B cell (primary cell): Measurements from ENCODE around the gene TPI1. TPM values are rescaled to one million over a fixed set of nuclear protein-coding genes. Genes with fewer than 3 reads are reported as not detected.
"Not testable (repeated sequence)": the region's sequence is repeated elsewhere in the genome, so short reads cannot be mapped to it uniquely, and the experiment has no call there.

Experiments
- ATAC-seq: fragments of 200-7000 bp; cut with Tn5 transposase; one replicate; pipeline ENCODE4 v1.10.0; 2021; ENCODE audit warnings: low read depth, mild to moderate bottlenecking, moderate number of reproducible peaks, moderate library complexity
- CTCF ChIA-PET: fragments of 350-600 bp; sonication (Branson Sonifier 250); formaldehyde crosslinking; loops from one replicate; lab custom pipeline; 2021; ENCODE audit warnings: antibody characterized with exemption, inconsistent platforms; lab: Charles Lee
- POLR2A ChIA-PET: fragments of 350-600 bp; sonication (Branson Sonifier 250); formaldehyde crosslinking; loops from one replicate; lab custom pipeline; 2021; ENCODE audit warnings: antibody characterized with exemption; lab: Charles Lee
- DNase-seq: peaks from one replicate; pipeline ENCODE4 v3.0.0; 2013
- H2AFZ ChIP-seq: 2 replicates; pipeline ENCODE4 v1.6.1; 2012; ENCODE audit warnings: mild to moderate bottlenecking, low read depth, low read length; ENCODE audit not compliant: insufficient read depth, poor library complexity, severe bottlenecking
- H3K27ac ChIP-seq, 2 donors: 1 replicate in 1 of 2; 2 replicates in 1 of 2; pipeline ENCODE4 v1.5.1; 2012 to 2013; ENCODE audit warnings: low read length in 2 of 2, mild to moderate bottlenecking in 2 of 2, moderate library complexity in 1 of 2
- H3K27me3 ChIP-seq, 4 experiments: fragments of 200-600 bp in 1 of 4; sonication (generic) in 1 of 4; replicated peaks in 1 of 4; 1 replicate in 2 of 4; 2 replicates in 2 of 4; pipeline versions ENCODE4 v1.6.1 to v1.7.0; 2013 to 2016; ENCODE audit warnings: low read length in 3 of 4, mild to moderate bottlenecking in 2 of 4, mixed read lengths in 1 of 4, moderate library complexity in 1 of 4; ENCODE audit not compliant: insufficient read depth in 4 of 4, control insufficient read depth in 3 of 4; ENCODE audit errors: control extremely low read depth in 1 of 4
- H3K36me3 ChIP-seq, 2 experiments: replicated peaks in 1 of 2; 1 replicate in 1 of 2; 2 replicates in 1 of 2; pipeline versions ENCODE4 v1.6.1 to v1.7.1; 2013; ENCODE audit warnings: low read length in 1 of 2; ENCODE audit not compliant: insufficient read depth in 2 of 2, control insufficient read depth in 1 of 2; ENCODE audit errors: control extremely low read depth in 1 of 2, extremely low read depth in 1 of 2
- H3K4me1 ChIP-seq, 2 donors: fragments of 200-600 bp in 1 of 2; sonication (generic) in 1 of 2; 1 replicate in 1 of 2; 2 replicates in 1 of 2; pipeline versions ENCODE4 v1.5.1 to v1.6.1; 2013 to 2017; ENCODE audit warnings: low read length in 2 of 2; ENCODE audit not compliant: control insufficient read depth in 2 of 2, insufficient read depth in 2 of 2
- H3K4me2 ChIP-seq: replicated peaks from 2 replicates; pipeline ENCODE3; 2012; ENCODE audit warnings: mild to moderate bottlenecking, low read depth, low read length; ENCODE audit not compliant: poor library complexity, severe bottlenecking
- H3K4me3 ChIP-seq, 5 experiments: fragments of 200-600 bp in 1 of 5; sonication (generic) in 1 of 5; 1 replicate in 3 of 5; 2 replicates in 2 of 5; pipeline versions ENCODE4 v1.5.1 to v1.7.0; 2011 to 2016; ENCODE audit warnings: low read length in 4 of 5, mild to moderate bottlenecking in 4 of 5, low read depth in 2 of 5, control low read depth in 1 of 5, moderate library complexity in 1 of 5; ENCODE audit not compliant: insufficient read depth in 1 of 5; ENCODE audit errors: control extremely low read depth in 1 of 5, extremely low read depth in 1 of 5
- H3K79me2 ChIP-seq: fragments of 200-600 bp; sonication (generic); one replicate; pipeline ENCODE4 v1.6.0; 2016; ENCODE audit warnings: low read length; ENCODE audit not compliant: control insufficient read depth, insufficient read depth
- H3K9ac ChIP-seq: fragments of 200-600 bp; sonication (generic); 2 replicates; pipeline ENCODE4 v1.6.1; 2017; ENCODE audit warnings: mild to moderate bottlenecking, low read length, moderate library complexity
- H3K9me3 ChIP-seq, 3 donors: one replicate each; pipeline versions ENCODE4 v1.6.1 to v1.7.1; 2013; ENCODE audit warnings: low read length in 2 of 3; ENCODE audit not compliant: control insufficient read depth in 2 of 3, insufficient read depth in 1 of 3; ENCODE audit errors: control extremely low read depth in 1 of 3
- H4K20me1 ChIP-seq: 2 replicates; pipeline ENCODE4 v1.6.0; 2012; ENCODE audit warnings: mild to moderate bottlenecking, low read length; ENCODE audit not compliant: insufficient read depth, control insufficient read depth, poor library complexity, severe bottlenecking
- H3K27ac Mint-ChIP-seq: one replicate; pipeline ENCODE4 v1.8.0; 2021; ENCODE audit warnings: mixed read lengths
- H3K27me3 Mint-ChIP-seq: one replicate; pipeline ENCODE4 v1.8.0; 2021; ENCODE audit warnings: mixed read lengths
- H3K4me1 Mint-ChIP-seq: one replicate; pipeline ENCODE4 v1.8.0; 2021; ENCODE audit warnings: mixed read lengths
- H3K4me3 Mint-ChIP-seq: one replicate; pipeline ENCODE4 v1.8.0; 2021; ENCODE audit warnings: mixed read lengths
- H3K9me3 Mint-ChIP-seq: one replicate; pipeline ENCODE4 v1.8.0; 2022; ENCODE audit warnings: mixed read lengths; ENCODE audit not compliant: insufficient read depth
- CTCF ChIP-seq: fragments of 200-600 bp; IDR thresholded peaks from one replicate; pipeline ENCODE4 v1.8.0; 2022; ENCODE audit warnings: antibody characterized with exemption, mild to moderate bottlenecking
- EZH2 ChIP-seq: IDR thresholded peaks from 2 replicates; pipeline ENCODE4 v1.6.1; 2012; ENCODE audit warnings: borderline replicate concordance, low read depth, mild to moderate bottlenecking, moderate library complexity, low read length; ENCODE audit not compliant: insufficient read depth, poor library complexity, severe bottlenecking
- WGBS: methylation state at CpG from one replicate; pipeline ENCODE4 v1.1.5; 2013; ENCODE audit warnings: missing lambda C conversion rate; ENCODE audit not compliant: insufficient coverage; 5-methylcytosine and 5-hydroxymethylcytosine counted together
- intact Hi-C: fragments of 100-400 bp; cut with micrococcal nuclease; formaldehyde crosslinking; loops from one replicate; pipeline ENCODE4 v1.10.0; 2022
- polyA plus RNA-seq: library from polyadenylated mRNA; depleted of rRNA; stranded (reverse); fragments of >200 nt; gene quantifications from 2 replicates; pipeline ENCODE4 v1.2.3, GENCODE V29; 2012
- total RNA-seq, 2 donors: library from RNA; stranded (reverse); fragments of 120-200 nt in 1 of 2; gene quantifications; 1 replicate in 1 of 2; 2 replicates in 1 of 2; pipeline versions ENCODE4 v1.2.3 to v1.2.4, GENCODE V29; 2013 to 2022

Gene TPI1
- total and polyA plus RNA-seq, 2 donors (not counting 1 experiment from before 2014, with no cell fraction given), result 181 to 187 TPM

GRCh38 chr12:6873094-6874014, 6.0 kb downstream of the TPI1 start, which contains the start of gene SPSB2:
SPSB2 (minus strand) TSS chr12:6873303; CDS start chr12:6872901, 402 bp downstream.
- ATAC-seq (peak; percentile 89), DNase-seq (peak; percentile 98)
- Mint-ChIP-seq H3K4me1 (peaks cover 40% of the 10 kb centered on the region), H3K9me3 (no peaks in the 10 kb centered on the region), H3K27me3 (no peaks in the 10 kb centered on the region), H3K27ac (peak within 1 kb of the TSS; percentile 93), H3K4me3 (peak within 1 kb of the TSS; percentile 90)
- H3K9ac ChIP-seq, result peak within 1 kb of the TSS; percentile 91
- H3K9me3 ChIP-seq, result no peaks in the 10 kb centered on the region
- H3K27me3 ChIP-seq, result no peaks in the 10 kb centered on the region
- peaks cover 40% of the 10 kb centered on the region for H4K20me1 ChIP-seq
- peak within 1 kb of the TSS; percentile 97 for H2AFZ ChIP-seq
- TF ChIP-seq CTCF (no peak), EZH2 (no peak)
- ChIA-PET CTCF (interaction anchor here (0.6 to 11.8 kb wide), 42 partner anchors 8 to 271 kb away, joined by 3 to 136 read pairs (median 7); partner anchors contain the start of genes C12orf57, C1RL, CDCA3 and COPS7A), POLR2A (interaction anchor here (0.5 to 2.7 kb wide), 21 partner anchors 16 to 235 kb away, joined by 3 to 30 read pairs (median 6); partner anchors contain the start of genes C12orf57, CDCA3, COPS7A and LRRC23)
- peaks cover 0 to 21% of the 10 kb centered on the region in 2 experiments for H3K36me3 ChIP-seq
- H3K4me3 ChIP-seq, result peak within 1 kb of the TSS; percentile 69 to 92 (median 88)
- H3K27ac ChIP-seq, result peak within 1 kb of the TSS; percentile 45 to 61
- peaks cover 29 to 40% of the 10 kb centered on the region in 2 donors for H3K4me1 ChIP-seq
- H3K79me2 ChIP-seq, result peaks cover 17% of the 10 kb centered on the region
- 1% methylated on average over 65 of the region's 66 CpGs for WGBS
- H3K4me2 ChIP-seq, result peak within 1 kb of the TSS; percentile 97
- intact Hi-C loops, result loop anchor here (1.0 to 2.0 kb wide), 10 partner anchors 18 to 316 kb away; partner anchors contain the start of genes C1R, CLSTN3, COPS7A and EMG1

GRCh38 chr12:6874015-6874368, 6.7 kb downstream of the TPI1 start:
- Mint-ChIP-seq H3K4me3 (peak overlapping the region; percentile 90), H3K4me1 (peaks cover 33% of the 10 kb centered on the region), H3K27ac (peak overlapping the region; percentile 93)
- Histone ChIP-seq H3K4me1 (peaks cover 23 to 33% of the 10 kb centered on the region in 2 donors), H3K9ac (peak overlapping the region; percentile 91), H4K20me1 (peaks cover 34% of the 10 kb centered on the region), H3K27ac (peak overlapping the region in 1 of 2 donors; percentile 55), H3K4me2 (peak overlapping the region; percentile 97), H2AFZ (peak overlapping the region; percentile 97), H3K36me3 (peaks cover 0 to 21% of the 10 kb centered on the region in 2 experiments), H3K79me2 (peaks cover 17% of the 10 kb centered on the region), H3K4me3 (peak overlapping the region; percentile 69 to 92 (median 88))
- ATAC-seq, H3K27me3 ChIP-seq, H3K9me3 Mint-ChIP-seq, H3K27me3 Mint-ChIP-seq, intact Hi-C loops, DNase-seq, H3K9me3 ChIP-seq: not testable (repeated sequence)
- 57% methylated on average over 6 of the region's 9 CpGs for WGBS
- ChIA-PET POLR2A (interaction anchor here (0.6 to 2.7 kb wide), 6 partner anchors 16 to 222 kb away, joined by 3 to 30 read pairs (median 5); partner anchors contain the start of gene LRRC23), CTCF (interaction anchor here (0.6 to 11.8 kb wide), 12 partner anchors 13 to 238 kb away, joined by 3 to 136 read pairs (median 28); partner anchors contain the start of genes C12orf57, CDCA3, COPS7A and LRRC23)

- H3K36me3 ChIP-seq, POLR2A ChIA-PET, H3K4me3 Mint-ChIP-seq, H2AFZ ChIP-seq, H3K27ac Mint-ChIP-seq, H3K4me3 ChIP-seq, H3K27me3 ChIP-seq, H3K4me1 ChIP-seq, H3K79me2 ChIP-seq, H3K4me2 ChIP-seq, H3K9ac ChIP-seq, intact Hi-C loops, H3K27me3 Mint-ChIP-seq, H3K9me3 Mint-ChIP-seq, ATAC-seq, DNase-seq, H3K9me3 ChIP-seq, H4K20me1 ChIP-seq, H3K27ac ChIP-seq, H3K4me1 Mint-ChIP-seq: not testable (repeated sequence)
- WGBS, result 93% methylated on average over 8 of the region's 11 CpGs
- CTCF ChIA-PET, result interaction anchor here (1.1 to 1.4 kb wide), 2 partner anchors 12 to 15 kb away, joined by 3 read pairs; no protein-coding TSS in a partner anchor
Observed at GRCh38 chr12:6879824-6880223, 12.5 kb downstream of the TPI1 start.
